A549 (cell line): ENCODE data around the gene NCOA5. TPM values are rescaled to one million over a fixed set of nuclear protein-coding genes. Genes with fewer than 3 reads are reported as not detected.

Experiments used
- ATAC-seq, 2 experiments: fragments of 200-7000 bp in 1 of 2; fragments of >200 bp in 1 of 2; cut with Nextera tagmentation in 1 of 2; cut with Tn5 transposase in 1 of 2; 3 replicates each; pipeline versions ENCODE4 v1.8.0 to v1.9.1; 2018 to 2020; ENCODE audit warnings: mild to moderate bottlenecking in 1 of 2, moderate library complexity in 1 of 2
- CTCF ChIA-PET: fragments of 300-600 bp; sonication (Branson Sonifier 250); formaldehyde crosslinking; extraction: SDS; loops from one replicate; lab custom pipeline; 2021; ENCODE audit warnings: antibody characterized with exemption, inconsistent platforms; lab: Yijun Ruan, JAX
- POLR2A ChIA-PET: fragments of 350-600 bp; formaldehyde crosslinking; extraction: SDS; loops from one replicate; lab custom pipeline; 2021; ENCODE audit warnings: antibody characterized with exemption, inconsistent platforms; lab: Yijun Ruan, JAX
- DNase-seq, 2 experiments: peaks; one replicate each; pipeline versions ENCODE4 v3.0.0 to v3.0.0-alpha.2; 2011 to 2016; ENCODE audit warnings: low read depth in 1 of 2, low spot score in 1 of 2
- FAIRE-seq: peaks from 2 replicates; lab custom pipeline; 2011; peaks lifted over from hg19 to GRCh38; lab: Jason Lieb, UNC
- H3K27ac ChIP-seq, 2 experiments: fragments of >200 bp; sonication (Bioruptor Twin); formaldehyde crosslinking; 3 replicates each; pipeline ENCODE4 v1.5.1; 2016 to 2017
- H3K4me1 ChIP-seq: fragments of >200 bp; sonication (Bioruptor Twin); formaldehyde crosslinking; 3 replicates; pipeline ENCODE4 v1.6.1; 2016
- H3K4me2 ChIP-seq: fragments of >200 bp; sonication (Bioruptor Twin); formaldehyde crosslinking; 3 replicates; pipeline ENCODE4 v1.6.1; 2016
- H3K4me3 ChIP-seq: fragments of >200 bp; sonication (Bioruptor Twin); formaldehyde crosslinking; 3 replicates; pipeline ENCODE4 v1.5.1; 2016
- H3K9me3 ChIP-seq: fragments of >200 bp; sonication (Bioruptor Twin); formaldehyde crosslinking; 3 replicates; pipeline ENCODE4 v1.6.1; 2016
- BHLHE40 ChIP-seq: IDR thresholded peaks from 2 replicates; pipeline ENCODE4 v1.6.1; 2012; ENCODE audit warnings: low read depth, low read length, inconsistent platforms
- CHD4 ChIP-seq: fragments of 200-600 bp; sonication (generic); IDR thresholded peaks from 2 replicates; pipeline ENCODE4 v1.6.1; 2016; ENCODE audit warnings: antibody characterized with exemption, mild to moderate bottlenecking, borderline replicate concordance
- E2F6 ChIP-seq: IDR thresholded peaks from 2 replicates; pipeline ENCODE4 v1.6.1; 2012; ENCODE audit warnings: low read depth, borderline replicate concordance
- EHMT2 ChIP-seq: fragments of 200-600 bp; sonication (generic); IDR thresholded peaks from 2 replicates; pipeline ENCODE4 v1.6.1; 2016; ENCODE audit warnings: antibody characterized with exemption, low read depth, mild to moderate bottlenecking, moderate library complexity
- EP300 ChIP-seq, 2 experiments: fragments of >200 bp; sonication (Bioruptor Twin); formaldehyde crosslinking; IDR thresholded peaks; 2 replicates in 1 of 2; 3 replicates in 1 of 2; pipeline ENCODE4 v1.6.1; 2016 to 2017
- FOSL2 ChIP-seq, 2 experiments: fragments of 450-650 bp in 1 of 2; fragments of >200 bp in 1 of 2; sonication (Bioruptor Twin) in 1 of 2; formaldehyde crosslinking; IDR thresholded peaks; 2 replicates each; pipeline versions ENCODE4 v1.5.0 to v1.6.1; 2016 to 2020; ENCODE audit warnings: mild to moderate bottlenecking in 1 of 2, moderate library complexity in 1 of 2
- GATA3 ChIP-seq: IDR thresholded peaks from 2 replicates; pipeline ENCODE4 v1.6.1; 2012; ENCODE audit warnings: borderline replicate concordance
- HEYL ChIP-seq: fragments of 250-450 bp; sonication (Bioruptor Pico); IDR thresholded peaks from 2 replicates; pipeline ENCODE4 v1.8.0; 2021; ENCODE audit warnings: mild to moderate bottlenecking, moderate library complexity
- HMGXB4 ChIP-seq: fragments of 250-450 bp; sonication (Bioruptor Pico); IDR thresholded peaks from 2 replicates; pipeline ENCODE4 v1.5.0; 2021; ENCODE audit warnings: mild to moderate bottlenecking, moderate library complexity, borderline replicate concordance
- HOXB13 ChIP-seq: fragments of 250-450 bp; sonication (Bioruptor Pico); IDR thresholded peaks from 2 replicates; pipeline ENCODE4 v1.5.0; 2020; ENCODE audit warnings: low read depth, mild to moderate bottlenecking, moderate library complexity
- HOXB5 ChIP-seq: fragments of 250-450 bp; sonication (Bioruptor Pico); IDR thresholded peaks from 2 replicates; pipeline ENCODE4 v1.5.0; 2020; ENCODE audit warnings: mild to moderate bottlenecking, moderate library complexity
- MAZ ChIP-seq: fragments of 150-350 bp; IDR thresholded peaks from 2 replicates; pipeline ENCODE4 v1.6.1; 2014; ENCODE audit warnings: antibody characterized with exemption, low read depth, low read length, borderline replicate concordance
- NPAS2 ChIP-seq: fragments of 250-450 bp; sonication (Bioruptor Pico); IDR thresholded peaks from 2 replicates; pipeline ENCODE4 v1.8.0; 2022; ENCODE audit warnings: mild to moderate bottlenecking, moderate library complexity, borderline replicate concordance
- PBX3 ChIP-seq: IDR thresholded peaks from 2 replicates; pipeline ENCODE4 v1.6.1; 2012
- POLR2AphosphoS2 ChIP-seq: conservative IDR thresholded peaks from 2 replicates; pipeline ENCODE4 v1.6.1; 2012; ENCODE audit warnings: low read length, improper control_type of control experiment, inconsistent platforms
- RFX5 ChIP-seq: fragments of 450-650 bp; IDR thresholded peaks from 2 replicates; pipeline ENCODE4 v1.7.1; 2014; ENCODE audit warnings: antibody characterized with exemption, mild to moderate bottlenecking, moderate library complexity
- SMC3 ChIP-seq: fragments of >200 bp; sonication (Bioruptor Twin); formaldehyde crosslinking; IDR thresholded peaks from 3 replicates; pipeline ENCODE4 v1.6.1; 2018; ENCODE audit warnings: inconsistent platforms
- SREBF2 ChIP-seq: fragments of 450-650 bp; IDR thresholded peaks from 2 replicates; pipeline ENCODE4 v1.6.1; 2014; ENCODE audit warnings: mild to moderate bottlenecking, moderate library complexity
- TFCP2L1 ChIP-seq: fragments of 250-450 bp; sonication (Bioruptor Pico); IDR thresholded peaks from 2 replicates; pipeline ENCODE4 v1.5.0; 2021; ENCODE audit warnings: mild to moderate bottlenecking
- ZC3H11A ChIP-seq: fragments of 450-650 bp; IDR thresholded peaks from 2 replicates; pipeline ENCODE4 v1.6.1; 2014; ENCODE audit warnings: antibody characterized with exemption, mild to moderate bottlenecking
- ZFP36 ChIP-seq: fragments of 450-650 bp; IDR thresholded peaks from 2 replicates; pipeline ENCODE4 v1.6.1; 2014; ENCODE audit warnings: borderline replicate concordance; ENCODE audit not compliant: partially characterized antibody
- ZNF302 ChIP-seq: fragments of 250-450 bp; sonication (Bioruptor Pico); IDR thresholded peaks from 2 replicates; pipeline ENCODE4 v1.9.0; 2021; ENCODE audit warnings: inconsistent platforms, mild to moderate bottlenecking, moderate library complexity
- WGBS: methylation state at CpG from one replicate; pipeline ENCODE4 v1.1.6; 2017; ENCODE audit errors: missing lambda C conversion rate; 5-methylcytosine and 5-hydroxymethylcytosine counted together
- polyA plus RNA-seq, 4 experiments: library from polyadenylated mRNA; depleted of rRNA in 3 of 4; stranded (reverse); fragments of >200 nt; fragmentation: RNase III in 1 of 4; extraction: RNeasy Plus Mini Kit Qiagen cat#74134 plus additional on column Dnase treatment in 1 of 4; gene quantifications; 2 replicates in 3 of 4; 3 replicates in 1 of 4; pipeline ENCODE4 v1.2.3, GENCODE V29; 2011 to 2017
- TF ChIP-seq, protein P1 (sequence below): fragments of 150-350 bp; IDR thresholded peaks from 2 replicates; pipeline ENCODE4 v1.6.1; 2014; ENCODE audit warnings: low read depth, mild to moderate bottlenecking, low read length

Gene NCOA5
- polyA plus RNA-seq, 2 of the 4 experiments (the other 2 are of a cell fraction): 27.2 to 28.0 TPM

DNA sequence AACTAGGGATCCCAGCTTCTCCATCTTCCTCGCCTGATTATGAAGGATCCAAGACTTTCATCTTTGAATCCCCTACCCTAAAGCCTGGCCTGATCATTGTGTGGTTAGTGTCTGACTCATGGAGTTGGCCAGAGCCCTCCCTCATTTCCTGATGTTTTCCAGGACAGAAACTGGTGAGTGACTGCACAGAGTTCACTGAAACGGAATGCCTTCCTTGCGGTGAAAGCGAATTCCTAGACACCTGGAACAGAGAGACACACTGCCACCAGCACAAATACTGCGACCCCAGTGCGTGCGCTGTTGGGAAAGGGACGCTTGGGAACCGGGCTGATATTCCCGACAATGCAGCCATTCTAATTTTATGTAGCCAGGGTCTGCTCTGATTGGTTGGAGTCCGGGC is 32.3 kb upstream of the NCOA5 start:
- TF ChIP-seq, protein P1, sequence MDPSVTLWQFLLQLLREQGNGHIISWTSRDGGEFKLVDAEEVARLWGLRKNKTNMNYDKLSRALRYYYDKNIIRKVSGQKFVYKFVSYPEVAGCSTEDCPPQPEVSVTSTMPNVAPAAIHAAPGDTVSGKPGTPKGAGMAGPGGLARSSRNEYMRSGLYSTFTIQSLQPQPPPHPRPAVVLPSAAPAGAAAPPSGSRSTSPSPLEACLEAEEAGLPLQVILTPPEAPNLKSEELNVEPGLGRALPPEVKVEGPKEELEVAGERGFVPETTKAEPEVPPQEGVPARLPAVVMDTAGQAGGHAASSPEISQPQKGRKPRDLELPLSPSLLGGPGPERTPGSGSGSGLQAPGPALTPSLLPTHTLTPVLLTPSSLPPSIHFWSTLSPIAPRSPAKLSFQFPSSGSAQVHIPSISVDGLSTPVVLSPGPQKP: no peak
- 0 out of 3 replicates have a peak, but pooled peaks cover 3% of the 10 kb centered on the region for H3K4me1 ChIP-seq
- no peaks in the 10 kb centered on the region for H3K9me3 ChIP-seq
- no peak overlapping the region for H3K27ac ChIP-seq
- POLR2A ChIA-PET: no interaction called here
- 73% methylated on average over 11 of the region's 11 CpGs for WGBS
- CTCF ChIA-PET: interaction anchor here (0.7 to 1.9 kb wide), 3 partner anchors 10 to 227 kb away, joined by 3 to 8 read pairs (median 5); no protein-coding TSS in a partner anchor
- no peak for DNase-seq
- ATAC-seq: no peak
- FAIRE-seq: no peak
- no peak overlapping the region for H3K4me3 ChIP-seq
- no peak overlapping the region for H3K4me2 ChIP-seq

DNA sequence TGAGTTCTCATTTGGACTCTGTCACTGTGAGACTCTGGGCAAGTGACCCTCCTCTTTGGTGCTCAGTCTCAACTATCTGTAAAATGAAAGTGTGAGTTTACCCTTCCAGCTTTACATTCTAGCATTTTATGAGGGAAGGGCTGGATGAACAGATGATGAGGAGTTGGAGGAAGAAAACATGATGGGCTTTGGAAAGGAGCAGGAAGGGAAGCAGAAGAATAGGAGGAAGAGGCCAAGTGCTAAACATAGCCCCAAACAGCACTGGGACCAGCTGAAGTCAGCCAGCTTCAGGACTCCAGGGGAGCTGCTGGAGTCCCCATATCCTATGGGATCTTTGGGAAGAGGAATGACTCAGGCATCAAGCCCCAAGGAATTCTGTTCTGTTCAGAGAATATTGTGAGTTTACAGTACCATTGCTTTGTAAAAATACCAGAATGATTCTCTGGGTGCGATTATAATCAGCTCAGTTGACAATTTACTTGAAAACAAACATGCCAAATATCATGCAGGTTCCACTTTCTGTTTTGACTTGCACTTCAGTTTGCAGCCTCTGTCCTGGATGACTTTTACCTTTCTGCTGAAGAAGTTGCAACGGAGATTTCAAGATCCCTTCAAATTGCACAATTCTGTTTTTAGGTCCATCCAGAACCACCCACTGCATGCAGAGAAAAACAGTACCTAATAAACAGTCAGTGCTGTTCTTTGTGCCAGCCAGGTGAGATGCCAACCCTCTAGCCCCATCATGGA is 31.6 kb upstream of the NCOA5 start:
- ChIA-PET POLR2A (no interaction called here), CTCF (interaction anchor here (0.7 to 2.3 kb wide), 3 partner anchors 9 to 107 kb away, joined by 3 to 12 read pairs (median 5); no protein-coding TSS in a partner anchor)
- DNase-seq (no peak), ATAC-seq (no peak), FAIRE-seq (no peak)
- Histone ChIP-seq H3K4me3 (no peak overlapping the region), H3K27ac (no peak overlapping the region), H3K9me3 (no peaks in the 10 kb centered on the region), H3K4me2 (no peak overlapping the region), H3K4me1 (0 out of 3 replicates have a peak, but pooled peaks cover 3% of the 10 kb centered on the region)
- 60% methylated on average over 2 of the region's 2 CpGs for WGBS
- TF ChIP-seq MAZ: no peak
- TF ChIP-seq CHD4: no peak
- TF ChIP-seq EHMT2: no peak
- TF ChIP-seq ZC3H11A: no peak
- TF ChIP-seq EP300 (IDR thresholded peaks at IDR 0.05): no peak
- TF ChIP-seq TFCP2L1 (CRISPR knock-in tag): no peak
- no peak for TF ChIP-seq HMGXB4 (CRISPR knock-in tag)
- no peak for TF ChIP-seq POLR2AphosphoS2
- TF ChIP-seq HEYL (CRISPR knock-in tag): no peak
- no peak for TF ChIP-seq ZFP36

GRCh38 chr20:46120136-46120535 is 30.4 kb upstream of the NCOA5 start:
- Histone ChIP-seq H3K9me3 (no peaks in the 10 kb centered on the region), H3K27ac (no peak overlapping the region), H3K4me2 (no peak overlapping the region), H3K4me3 (no peak overlapping the region), H3K4me1 (0 out of 3 replicates have a peak, but pooled peaks cover 3% of the 10 kb centered on the region)
- 87% methylated on average over 2 of the region's 2 CpGs for WGBS
- CTCF ChIA-PET: interaction anchor here (1.0 to 2.3 kb wide), 5 partner anchors 12 to 106 kb away, joined by 3 to 12 read pairs (median 5); no protein-coding TSS in a partner anchor
- DNase-seq (no peak), ATAC-seq (no peak), FAIRE-seq (no peak)
- POLR2A ChIA-PET: no interaction called here
- TF ChIP-seq SREBF2 (no peak), FOSL2 (IDR thresholded peaks at IDR 0.05) (no peak), FOSL2 (CRISPR knock-in tag; IDR thresholded peaks at IDR 0.05) (no peak), HOXB13 (no peak), BHLHE40 (no peak), SMC3 (no peak), NPAS2 (CRISPR knock-in tag) (no peak), PBX3 (no peak), ZNF302 (CRISPR knock-in tag) (no peak), HEYL (CRISPR knock-in tag) (no peak), ZC3H11A (no peak), HOXB5 (CRISPR knock-in tag) (no peak), E2F6 (no peak), RFX5 (no peak), GATA3 (no peak)
- TF ChIP-seq, all 56 proteins: peak for 0
